GM12878 (cell line): Measurements from ENCODE around the gene C1QTNF8. TPM values are rescaled to one million over a fixed set of nuclear protein-coding genes. Genes with fewer than 3 reads are reported as not detected.

ENCODE experiments used
- ATAC-seq: fragments of 200-7000 bp; cut with Tn5 transposase; 3 replicates; pipeline ENCODE4 v1.9.1; 2020; ENCODE audit warnings: mild to moderate bottlenecking, moderate library complexity
- BruUV-seq: library from RNA; stranded (reverse); fragments of 400-500 nt; replicated peaks from 2 replicates; lab custom pipeline; 2021; lab: Mats Ljungman, UMichigan
- CTCF ChIA-PET: fragments of 300-600 bp; sonication (Branson Sonifier 250); formaldehyde crosslinking; extraction: SDS; loops from one replicate; lab custom pipeline; 2021; ENCODE audit warnings: inconsistent platforms; lab: Yijun Ruan, JAX
- POLR2A ChIA-PET: fragments of 350-600 bp; formaldehyde crosslinking; extraction: SDS; loops from one replicate; lab custom pipeline; 2021; ENCODE audit warnings: inconsistent platforms; lab: Charles Lee
- RAD21 ChIA-PET: fragments of 300-600 bp; sonication (Branson Sonifier 250); formaldehyde crosslinking; loops from one replicate; lab custom pipeline; 2023; ENCODE audit warnings: antibody characterized with exemption; ENCODE audit not compliant: unreplicated experiment; lab: Charles Lee
- SMC1A ChIA-PET: fragments of 300-600 bp; sonication (Branson Sonifier 250); formaldehyde crosslinking; loops from one replicate; lab custom pipeline; 2023; ENCODE audit not compliant: unreplicated experiment, uncharacterized antibody; lab: Charles Lee
- DNase-seq: peaks from one replicate; pipeline ENCODE4 v3.0.0-alpha.2; 2011; ENCODE audit warnings: low read depth, low spot score
- FAIRE-seq: peaks from 3 replicates; lab custom pipeline; 2011; peaks lifted over from hg19 to GRCh38; lab: Jason Lieb, UNC
- H2AFZ ChIP-seq: 2 replicates; pipeline ENCODE4 v1.6.0; 2011; ENCODE audit warnings: low read depth, low read length, control low read depth; ENCODE audit not compliant: control insufficient read depth
- H3K27ac ChIP-seq: 2 replicates; pipeline ENCODE4 v1.5.1; 2011; ENCODE audit warnings: control low read depth; ENCODE audit not compliant: control insufficient read depth, insufficient read depth
- H3K27me3 ChIP-seq, 2 experiments: replicated peaks in 1 of 2; 2 replicates each; pipeline versions ENCODE4 v1.6.0 to v1.6.1; 2011; ENCODE audit warnings: low read length in 1 of 2; ENCODE audit not compliant: control insufficient read depth in 2 of 2, insufficient read depth in 2 of 2
- H3K36me3 ChIP-seq, 2 experiments: 2 replicates each; pipeline ENCODE4 v1.5.1; 2011; ENCODE audit warnings: low read length in 1 of 2; ENCODE audit not compliant: control insufficient read depth in 2 of 2, insufficient read depth in 2 of 2
- H3K4me1 ChIP-seq: 2 replicates; pipeline ENCODE4 v1.6.1; 2011; ENCODE audit warnings: mild to moderate bottlenecking, low read length, moderate library complexity, mixed read lengths; ENCODE audit not compliant: control insufficient read depth, insufficient read depth
- H3K4me2 ChIP-seq: 2 replicates; pipeline ENCODE4 v1.6.0; 2011; ENCODE audit warnings: control low read depth; ENCODE audit not compliant: control insufficient read depth, insufficient read depth
- H3K4me3 ChIP-seq: fragments of 200-600 bp; sonication (generic); 2 replicates; pipeline ENCODE4 v1.5.1; 2016
- H3K79me2 ChIP-seq: 2 replicates; pipeline ENCODE4 v1.6.0; 2011; ENCODE audit warnings: low read length; ENCODE audit not compliant: control insufficient read depth, insufficient read depth
- H3K9ac ChIP-seq: 2 replicates; pipeline ENCODE4 v1.8.0; 2011; ENCODE audit warnings: low read length, control low read depth, mixed read lengths; ENCODE audit not compliant: control insufficient read depth, insufficient read depth
- H3K9me3 ChIP-seq: replicated peaks from 3 replicates; pipeline ENCODE4 v1.5.1; 2011; ENCODE audit warnings: mild to moderate bottlenecking, low read length; ENCODE audit not compliant: control insufficient read depth, insufficient read depth
- H4K20me1 ChIP-seq: 2 replicates; pipeline ENCODE4 v1.6.0; 2011; ENCODE audit not compliant: control insufficient read depth, insufficient read depth
- ASH2L ChIP-seq: fragments of 300-600, 200-600 bp; sonication (generic); IDR thresholded peaks from 2 replicates; pipeline ENCODE4 v1.6.1; 2017; ENCODE audit warnings: low read depth, mild to moderate bottlenecking, borderline replicate concordance
- ELK1 ChIP-seq: IDR thresholded peaks from 2 replicates; pipeline ENCODE4 v1.6.1; 2012; ENCODE audit warnings: low read depth, low read length, improper control_type of control experiment
- ETV6 ChIP-seq, 2 experiments: fragments of 450-650 bp in 1 of 2; IDR thresholded peaks in 1 of 2; conservative IDR thresholded peaks in 1 of 2; 2 replicates each; pipeline ENCODE4 v1.6.1; 2014; ENCODE audit warnings: antibody characterized with exemption in 1 of 2, borderline replicate concordance in 1 of 2, low read depth in 1 of 2, mild to moderate bottlenecking in 1 of 2, moderate library complexity in 1 of 2
- FOXK2 ChIP-seq: fragments of 450-650 bp; IDR thresholded peaks from 2 replicates; pipeline ENCODE4 v1.6.1; 2017; ENCODE audit warnings: mild to moderate bottlenecking, moderate library complexity
- HCFC1 ChIP-seq: fragments of 150-350 bp; IDR thresholded peaks from 2 replicates; pipeline ENCODE4 v1.6.1; 2014; ENCODE audit warnings: low read length
- LARP7 ChIP-seq: fragments of 450-650 bp; IDR thresholded peaks from 2 replicates; pipeline ENCODE4 v1.6.1; 2017; ENCODE audit warnings: mild to moderate bottlenecking
- MAX ChIP-seq: IDR thresholded peaks from 2 replicates; pipeline ENCODE4 v1.6.1; 2012; ENCODE audit warnings: low read depth, low read length, improper control_type of control experiment
- NFXL1 ChIP-seq: fragments of 450-650 bp; IDR thresholded peaks from 2 replicates; pipeline ENCODE4 v1.6.1; 2017; ENCODE audit warnings: antibody characterized with exemption, mild to moderate bottlenecking, borderline replicate concordance
- PAX5 ChIP-seq: IDR thresholded peaks from 2 replicates; pipeline ENCODE4 v1.6.1; 2011; ENCODE audit warnings: low read depth, low read length, borderline replicate concordance
- PBX3 ChIP-seq: IDR thresholded peaks from 2 replicates; pipeline ENCODE4 v1.6.1; 2011; ENCODE audit warnings: mild to moderate bottlenecking, low read depth, low read length, moderate library complexity; ENCODE audit not compliant: insufficient replicate concordance
- RELA ChIP-seq: fragments of 450-650 bp; IDR thresholded peaks from 2 replicates; pipeline ENCODE4 v1.8.0; 2014; ENCODE audit warnings: borderline replicate concordance; ENCODE audit not compliant: partially characterized antibody
- STAT3 ChIP-seq: IDR thresholded peaks from 2 replicates; pipeline ENCODE4 v1.6.1; 2011; ENCODE audit warnings: low read depth, low read length, improper control_type of control experiment
- YY1 ChIP-seq: IDR thresholded peaks from 2 replicates; pipeline ENCODE4 v1.6.1; 2011; ENCODE audit warnings: low read depth, mild to moderate bottlenecking, low read length
- ZSCAN29 ChIP-seq: fragments of 450-650 bp; IDR thresholded peaks from 2 replicates; pipeline ENCODE4 v1.6.1; 2017; ENCODE audit warnings: mild to moderate bottlenecking, moderate library complexity
- WGBS: methylation state at CpG from one replicate; pipeline ENCODE4 v1.1.6; 2016; ENCODE audit warnings: low lambda C conversion rate; ENCODE audit not compliant: insufficient replicate concordance, insufficient coverage; ENCODE audit errors: missing lambda C conversion rate; 5-methylcytosine and 5-hydroxymethylcytosine counted together
- in situ Hi-C: fragments of 300-500 bp; cut with MboI; formaldehyde crosslinking; loops from 9 replicates; pipeline ENCODE4 v1.14.3; 2018; ENCODE audit warnings: mixed read lengths
- intact Hi-C: fragments of 100-400 bp; cut with micrococcal nuclease; formaldehyde crosslinking; loops from one replicate; pipeline ENCODE4 v1.14.2; 2022; ENCODE audit not compliant: unreplicated experiment
- polyA plus RNA-seq, 11 experiments: library from polyadenylated mRNA; depleted of rRNA in 4 of 11; unstranded in 6 of 11; stranded (reverse) in 5 of 11; fragments of >200 nt; fragmentation: Nextera tagmentation in 4 of 11; fragmentation: Illumina TruSeq in 1 of 11; extraction: Ambion mirVana in 4 of 11; extraction: Trizol in 1 of 11; gene quantifications; 1 replicate in 1 of 11; 2 replicates in 10 of 11; pipeline versions ENCODE4 v1.2.1 to v1.2.3, GENCODE V29; 2011 to 2016; ENCODE audit warnings: inconsistent platforms in 2 of 11, missing spikeins in 2 of 11, low read depth in 1 of 11
- total RNA-seq, 4 experiments: library from RNA; depleted of rRNA in 3 of 4; stranded (reverse); fragments of >200 nt in 3 of 4; fragmentation: Illumina TruSeq in 1 of 4; extraction: Trizol in 1 of 4; gene quantifications; 2 replicates each; pipeline versions ENCODE4 v1.2.1 to v1.2.3, GENCODE V29; 2013 to 2021
- TF ChIP-seq, protein P1 (sequence below): IDR thresholded peaks from 2 replicates; pipeline ENCODE4 v1.6.1; 2012; ENCODE audit warnings: low read length, inconsistent platforms

C1QTNF8 gene
- total and polyA plus RNA-seq, 10 of the 15 experiments (the other 5 are each of a cell fraction or from before 2014, with no cell fraction given): not detected

- POLR2A ChIA-PET: no interaction called here
- intact Hi-C loops: no loop called here
Measured at GRCh38 chr16:1051446-1051845, 44.6 kb downstream of the C1QTNF8 start.

More at GRCh38 chr16:1051446-1051845, 44.6 kb downstream of the C1QTNF8 start:
- no peaks in the 10 kb centered on the region for H4K20me1 ChIP-seq
- H3K36me3 ChIP-seq: no peaks in the 10 kb centered on the region
- in situ Hi-C loops: no loop called here
- no peaks in the 10 kb centered on the region for H3K9me3 ChIP-seq
- TF ChIP-seq ETV6 (conservative IDR thresholded peaks at IDR 0.05 in 1 of 2, IDR thresholded peaks at IDR 0.05 in 1 of 2; ENCODE audit: borderline replicate concordance in 1 of 2, low read depth in 1 of 2) (no peak), MAX (no peak), ASH2L (no peak), LARP7 (no peak), PAX5 (no peak), ELK1 (no peak), ZSCAN29 (no peak), FOXK2 (no peak), YY1 (no peak), STAT3 (no peak), RELA (no peak), NFXL1 (no peak), HCFC1 (no peak), PBX3 (no peak)
- TF ChIP-seq, protein P1, sequence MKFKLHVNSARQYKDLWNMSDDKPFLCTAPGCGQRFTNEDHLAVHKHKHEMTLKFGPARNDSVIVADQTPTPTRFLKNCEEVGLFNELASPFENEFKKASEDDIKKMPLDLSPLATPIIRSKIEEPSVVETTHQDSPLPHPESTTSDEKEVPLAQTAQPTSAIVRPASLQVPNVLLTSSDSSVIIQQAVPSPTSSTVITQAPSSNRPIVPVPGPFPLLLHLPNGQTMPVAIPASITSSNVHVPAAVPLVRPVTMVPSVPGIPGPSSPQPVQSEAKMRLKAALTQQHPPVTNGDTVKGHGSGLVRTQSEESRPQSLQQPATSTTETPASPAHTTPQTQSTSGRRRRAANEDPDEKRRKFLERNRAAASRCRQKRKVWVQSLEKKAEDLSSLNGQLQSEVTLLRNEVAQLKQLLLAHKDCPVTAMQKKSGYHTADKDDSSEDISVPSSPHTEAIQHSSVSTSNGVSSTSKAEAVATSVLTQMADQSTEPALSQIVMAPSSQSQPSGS: no peak
- TF ChIP-seq, all 136 proteins: peak for 0
- Histone ChIP-seq H3K4me1 (no peaks in the 10 kb centered on the region), H2AFZ (no peak overlapping the region), H3K4me2 (no peak overlapping the region), H3K27ac (no peak overlapping the region), H3K4me3 (no peak overlapping the region), H3K9ac (no peak overlapping the region), H3K79me2 (no peaks in the 10 kb centered on the region), H3K27me3 (no peaks in the 10 kb centered on the region)
- WGBS: 48% methylated on average over 17 of the region's 17 CpGs
- FAIRE-seq (no peak), ATAC-seq (no peak), DNase-seq (no peak)
- BruUV-seq: no TSS peak
- ChIA-PET SMC1A (no interaction called here), CTCF (no interaction called here), RAD21 (no interaction called here)
